ENCODE data around the gene TRPM2. TPM values are rescaled to one million over a fixed set of nuclear protein-coding genes. Genes with fewer than 3 reads are reported as not detected.

TRPM2 gene
- total and polyA plus RNA-seq, 10 of the 15 experiments (the other 5 are each of a cell fraction or from before 2014, with no cell fraction given) = 0.03 to 9.1 (median 2.6) TPM

DNA sequence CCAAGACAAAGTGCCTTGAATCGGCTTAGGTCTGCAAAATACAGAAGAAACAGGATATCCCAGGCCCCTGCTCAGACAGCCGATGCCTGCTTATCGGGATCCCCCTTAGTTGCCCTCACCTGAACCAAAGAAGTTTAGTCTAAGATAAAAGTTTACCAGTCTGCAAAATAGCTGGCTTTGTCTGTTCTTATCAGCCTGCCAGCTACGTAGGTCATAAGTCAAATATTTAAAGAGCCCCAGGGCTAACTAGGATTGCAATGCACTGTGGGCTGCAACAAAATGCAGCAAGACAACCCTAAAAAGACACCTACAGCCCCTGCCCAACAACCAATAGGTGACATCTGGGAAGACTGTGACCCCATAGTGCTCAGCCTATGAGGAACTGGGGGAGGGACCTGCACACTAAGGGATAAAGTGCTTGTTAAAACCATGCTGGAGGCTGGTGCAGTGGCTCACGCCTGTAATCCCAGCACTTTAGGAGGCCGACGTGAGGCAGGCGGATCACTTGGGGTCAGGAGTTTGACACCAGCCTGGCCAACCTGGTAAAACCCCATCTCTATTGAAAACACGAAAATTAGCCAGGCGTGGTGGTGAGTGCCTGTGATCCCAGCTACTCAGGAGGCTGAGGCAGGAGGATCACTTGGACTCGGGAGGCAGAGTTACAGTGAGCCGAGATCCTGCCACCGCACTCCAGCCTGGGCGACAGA, 129.3 kb downstream of the TRPM2 start (continued):
- TF ChIP-seq CREB1 (IDR thresholded peaks at IDR 0.05; ENCODE audit: low read depth) (no peak), IRF4 (IDR thresholded peaks at IDR 0.05; ENCODE audit: low read depth, low read length) (no peak), SP1 (IDR thresholded peaks at IDR 0.05; ENCODE audit: low read depth, low read length) (no peak), BCL11A (IDR thresholded peaks at IDR 0.05; ENCODE audit: low read depth, low read length) (no peak), SIX5 (IDR thresholded peaks at IDR 0.05; ENCODE audit: low read depth, low read length, severe bottlenecking) (no peak), RELA (IDR thresholded peaks at IDR 0.05; ENCODE audit: borderline replicate concordance, partially characterized antibody) (no peak)
- TF ChIP-seq, protein P1, sequence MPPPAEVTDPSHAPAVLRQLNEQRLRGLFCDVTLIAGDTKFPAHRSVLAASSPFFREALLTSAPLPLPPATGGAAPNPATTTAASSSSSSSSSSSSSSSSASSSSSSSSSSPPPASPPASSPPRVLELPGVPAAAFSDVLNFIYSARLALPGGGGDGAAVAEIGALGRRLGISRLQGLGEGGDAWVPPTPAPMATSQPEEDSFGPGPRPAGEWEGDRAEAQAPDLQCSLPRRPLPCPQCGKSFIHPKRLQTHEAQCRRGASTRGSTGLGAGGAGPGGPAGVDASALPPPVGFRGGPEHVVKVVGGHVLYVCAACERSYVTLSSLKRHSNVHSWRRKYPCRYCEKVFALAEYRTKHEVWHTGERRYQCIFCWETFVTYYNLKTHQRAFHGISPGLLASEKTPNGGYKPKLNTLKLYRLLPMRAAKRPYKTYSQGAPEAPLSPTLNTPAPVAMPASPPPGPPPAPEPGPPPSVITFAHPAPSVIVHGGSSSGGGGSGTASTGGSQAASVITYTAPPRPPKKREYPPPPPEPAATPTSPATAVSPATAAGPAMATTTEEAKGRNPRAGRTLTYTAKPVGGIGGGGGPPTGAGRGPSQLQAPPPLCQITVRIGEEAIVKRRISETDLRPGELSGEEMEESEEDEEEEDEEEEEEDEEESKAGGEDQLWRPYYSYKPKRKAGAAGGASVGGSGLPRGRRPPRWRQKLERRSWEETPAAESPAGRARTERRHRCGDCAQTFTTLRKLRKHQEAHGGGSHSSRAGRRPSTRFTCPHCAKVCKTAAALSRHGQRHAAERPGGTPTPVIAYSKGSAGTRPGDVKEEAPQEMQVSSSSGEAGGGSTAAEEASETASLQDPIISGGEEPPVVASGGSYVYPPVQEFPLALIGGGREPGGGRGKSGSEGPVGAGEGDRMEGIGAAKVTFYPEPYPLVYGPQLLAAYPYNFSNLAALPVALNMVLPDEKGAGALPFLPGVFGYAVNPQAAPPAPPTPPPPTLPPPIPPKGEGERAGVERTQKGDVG (CRISPR knock-in tag; IDR thresholded peaks at IDR 0.05) = no peak

DNA sequence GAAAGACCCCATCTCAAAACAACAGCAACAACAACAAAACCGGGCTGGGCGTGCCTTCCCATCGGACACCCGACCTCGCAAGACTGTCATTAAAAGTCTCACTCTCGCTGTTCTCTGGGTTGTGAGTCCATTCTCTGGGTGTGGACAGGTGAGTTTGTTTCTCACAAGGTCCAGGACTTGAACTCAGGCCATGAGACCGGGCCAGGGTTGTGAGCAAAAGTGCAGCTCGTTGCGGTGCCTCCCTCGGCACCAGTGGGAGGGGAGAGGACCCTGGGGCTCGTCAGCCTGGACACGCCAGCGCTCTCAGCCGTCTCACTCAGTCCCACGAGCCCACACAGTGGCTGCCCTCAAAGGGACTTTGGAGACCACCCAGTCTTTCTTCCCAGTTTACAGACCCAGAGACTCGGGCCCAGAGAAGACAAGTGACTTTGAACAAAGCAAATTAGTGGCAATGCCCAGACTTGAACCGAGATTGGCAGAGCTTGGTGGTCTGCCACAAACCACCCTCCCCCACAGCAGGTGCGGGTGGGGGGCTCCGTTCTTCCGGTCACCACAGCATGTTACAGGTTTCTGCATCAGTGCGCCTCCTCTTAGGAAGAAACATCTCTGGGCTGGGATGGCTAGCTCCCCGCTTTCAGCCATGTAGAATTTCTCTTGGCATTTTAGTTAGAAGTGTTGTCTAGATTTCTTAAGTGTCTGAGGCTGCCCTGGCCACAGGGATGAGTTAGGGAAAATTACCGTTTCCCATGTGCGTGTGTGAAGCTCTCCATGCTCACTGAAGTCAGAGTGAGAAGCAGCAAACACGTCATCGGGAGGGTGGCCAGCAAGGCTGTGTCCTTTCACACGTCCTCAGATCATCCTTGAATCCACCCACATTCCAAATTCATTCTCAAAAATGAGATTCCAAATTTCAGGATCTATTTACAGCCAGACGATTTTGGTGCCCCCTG, 130.1 kb downstream of the TRPM2 start:
- BruUV-seq (replicated peaks) = no TSS peak
- no peak for TF ChIP-seq CHD4 (IDR thresholded peaks at IDR 0.05)
- TF ChIP-seq SP1 (IDR thresholded peaks at IDR 0.05; ENCODE audit: low read depth, low read length) = no peak
- TF ChIP-seq SPI1 (IDR thresholded peaks at IDR 0.05; ENCODE audit: borderline replicate concordance, insufficient read depth, low read depth, low read length) = no peak
- no peak for TF ChIP-seq PML (IDR thresholded peaks at IDR 0.05; ENCODE audit: low read length)
- no peak for TF ChIP-seq TCF7 (IDR thresholded peaks at IDR 0.05; ENCODE audit: borderline replicate concordance)
- TF ChIP-seq CEBPB (IDR thresholded peaks at IDR 0.05; ENCODE audit: borderline replicate concordance in 1 of 2, low read depth in 2 of 2, low read length in 2 of 2) = no peak
- no peak for TF ChIP-seq STAT3 (IDR thresholded peaks at IDR 0.05; ENCODE audit: low read depth, low read length)
- TF ChIP-seq NFXL1 (IDR thresholded peaks at IDR 0.05; ENCODE audit: borderline replicate concordance) = no peak
- TF ChIP-seq, protein P2, sequence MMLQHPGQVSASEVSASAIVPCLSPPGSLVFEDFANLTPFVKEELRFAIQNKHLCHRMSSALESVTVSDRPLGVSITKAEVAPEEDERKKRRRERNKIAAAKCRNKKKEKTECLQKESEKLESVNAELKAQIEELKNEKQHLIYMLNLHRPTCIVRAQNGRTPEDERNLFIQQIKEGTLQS (IDR thresholded peaks at IDR 0.05; ENCODE audit: borderline replicate concordance, extremely low read depth, low read depth, low read length) = no peak
- Histone ChIP-seq H3K9ac (ENCODE audit: control insufficient read depth, insufficient read depth, low read length) (no peak overlapping the region), H3K9me3 (replicated peaks; ENCODE audit: control insufficient read depth, insufficient read depth, low read length) (no peaks in the 10 kb centered on the region; the same call in 2 of the 3 replicates), H3K4me3 (no peak overlapping the region), H4K20me1 (ENCODE audit: control insufficient read depth, insufficient read depth) (no peaks in the 10 kb centered on the region), H3K79me2 (ENCODE audit: control insufficient read depth, insufficient read depth, low read length) (no peaks in the 10 kb centered on the region), H3K4me1 (ENCODE audit: control insufficient read depth, insufficient read depth, low read length) (no peaks in the 10 kb centered on the region), H3K27me3 (replicated peaks in 1 of 2; ENCODE audit: control insufficient read depth in 2 of 2, insufficient read depth in 2 of 2, low read length in 1 of 2) (no peaks in the 10 kb centered on the region), H3K27ac (ENCODE audit: control insufficient read depth, insufficient read depth) (no peak overlapping the region), H3K36me3 (ENCODE audit: control insufficient read depth in 2 of 2, insufficient read depth in 2 of 2, low read length in 1 of 2) (no peaks in the 10 kb centered on the region), H3K4me2 (ENCODE audit: control insufficient read depth, insufficient read depth) (no peak overlapping the region), H2AFZ (ENCODE audit: control insufficient read depth, low read depth, low read length) (no peak overlapping the region)
- ChIA-PET POLR2A (no interaction called here), SMC1A (ENCODE audit: uncharacterized antibody, unreplicated experiment) (no interaction called here), RAD21 (ENCODE audit: unreplicated experiment) (no interaction called here), CTCF (interaction anchor here (0.6 kb wide), 1 partner anchor 179 kb away, joined by 4 read pairs; no protein-coding TSS in a partner anchor)
- WGBS (ENCODE audit: insufficient coverage, insufficient replicate concordance, low lambda C conversion rate, missing lambda C conversion rate) = 47% methylated on average over 28 of the region's 28 CpGs
- no peak for DNase-seq (ENCODE audit: low read depth, low spot score)
- no peak for ATAC-seq
- FAIRE-seq = no peak
- in situ Hi-C loops (cut with MboI) (no loop called here), intact Hi-C loops (cut with micrococcal nuclease; ENCODE audit: unreplicated experiment) (no loop called here)
